GM19455 (cell line): Measurements from ENCODE around the gene MYBPH.

Experiments used
- ATAC-seq: cut with Tn5 transposase; IDR thresholded peaks from one replicate; pipeline ENCODE4 v1.9.1; 2021; ENCODE audit not compliant: unreplicated experiment

MYBPH gene

GRCh38 chr1:203167026-203167912 is 8.4 kb downstream of the MYBPH start:
- ATAC-seq = no peak

- no peak for ATAC-seq
Observed at GRCh38 chr1:203166192-203166940, 9.3 kb downstream of the MYBPH start.

GRCh38 chr1:203165800-203166161 is 9.8 kb downstream of the MYBPH start:
- ATAC-seq = no peak

- no peak for ATAC-seq
Observed at GRCh38 chr1:203165101-203165799, 10.4 kb downstream of the MYBPH start.

- ATAC-seq = no peak
Observed at GRCh38 chr1:203163891-203164635, 11.6 kb downstream of the MYBPH start.

GRCh38 chr1:203162403-203162802 is 13.2 kb downstream of the MYBPH start:
- no peak for ATAC-seq

- ATAC-seq = no peak
Observed at GRCh38 chr1:203161703-203162102, 13.9 kb downstream of the MYBPH start.

GRCh38 chr1:203161175-203161574 is 14.5 kb downstream of the MYBPH start:
- ATAC-seq = no peak

- ATAC-seq = no peak
Observed at GRCh38 chr1:203159844-203160243, 15.8 kb downstream of the MYBPH start.

- ATAC-seq = no peak
Observed at GRCh38 chr1:203158960-203159665, 16.5 kb downstream of the MYBPH start.

- no peak for ATAC-seq
Observed at GRCh38 chr1:203158423-203158822, 17.2 kb downstream of the MYBPH start.

- no peak for ATAC-seq
Observed at GRCh38 chr1:203156280-203156679, 19.3 kb downstream of the MYBPH start.

- no peak for ATAC-seq
Observed at GRCh38 chr1:203153989-203154821, 21.4 kb downstream of the MYBPH start.

GRCh38 chr1:203153051-203153988 is 22.3 kb downstream of the MYBPH start:
- no peak for ATAC-seq

GRCh38 chr1:203152158-203153034 is 23.2 kb downstream of the MYBPH start:
- ATAC-seq = no peak

GRCh38 chr1:203151362-203152157 is 24.1 kb downstream of the MYBPH start:
- no peak for ATAC-seq
